Stimulated activated CD4-positive, alpha-beta T cell treated with anti-CD3 and anti-CD28 coated beads, Interleukin-12 subunit alpha, Interleukin-12 subunit beta, amount 100 ng/mL, for 48 hours (primary cell): ENCODE data around the gene RNF17.
"Not testable (repeated sequence)": the region's sequence is repeated elsewhere in the genome, so short reads cannot be mapped to it uniquely, and the experiment has no call there.

ENCODE experiments used
- DNase-seq, 3 donors: peaks; one replicate each; pipeline ENCODE4 v3.0.0-alpha.2; 2020; ENCODE audit warnings: low read depth in 2 of 3, low spot score in 1 of 3

Gene RNF17

DNA sequence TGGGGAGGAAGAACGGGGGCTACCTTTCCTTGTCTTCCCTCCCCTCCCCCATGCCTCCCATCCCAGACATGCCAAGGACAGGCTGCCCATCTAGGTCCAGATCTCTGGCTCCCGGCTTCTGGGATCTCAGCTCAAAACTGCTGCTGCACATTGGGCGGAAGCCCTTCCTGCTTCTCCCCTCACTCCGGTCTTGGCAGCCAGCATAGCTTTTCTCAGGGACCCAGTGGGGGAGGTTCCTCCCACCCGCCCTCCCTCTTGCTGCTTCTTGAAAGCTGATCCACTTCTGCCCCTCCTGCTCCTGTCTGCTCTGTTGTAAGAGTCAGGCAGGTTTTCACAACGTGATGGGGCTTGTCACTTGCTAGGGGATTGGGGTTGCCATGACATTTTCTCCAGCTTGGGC lies 21.7 kb upstream of the RNF17 start:
- no peak for DNase-seq

DNA sequence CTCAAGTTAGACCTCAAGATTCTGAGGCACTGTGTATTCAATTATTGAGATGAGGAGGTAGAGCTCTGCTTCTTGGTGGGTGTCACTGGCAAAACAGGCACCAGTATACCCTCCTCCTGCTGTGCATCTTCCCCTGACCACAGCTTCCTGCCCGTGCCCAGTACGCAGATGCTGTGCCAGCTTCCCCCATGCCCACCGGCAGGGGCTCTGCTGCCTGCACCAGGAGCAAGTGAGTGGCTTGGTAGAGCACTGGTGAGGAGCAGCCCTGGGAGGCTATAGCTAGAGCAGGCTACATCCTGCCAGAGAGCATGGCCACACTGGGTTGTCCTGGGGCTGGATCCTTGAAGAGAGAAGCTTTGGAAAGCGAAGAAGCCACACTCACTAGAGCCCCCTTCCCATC lies 21.0 kb upstream of the RNF17 start:
- no peak for DNase-seq

DNA sequence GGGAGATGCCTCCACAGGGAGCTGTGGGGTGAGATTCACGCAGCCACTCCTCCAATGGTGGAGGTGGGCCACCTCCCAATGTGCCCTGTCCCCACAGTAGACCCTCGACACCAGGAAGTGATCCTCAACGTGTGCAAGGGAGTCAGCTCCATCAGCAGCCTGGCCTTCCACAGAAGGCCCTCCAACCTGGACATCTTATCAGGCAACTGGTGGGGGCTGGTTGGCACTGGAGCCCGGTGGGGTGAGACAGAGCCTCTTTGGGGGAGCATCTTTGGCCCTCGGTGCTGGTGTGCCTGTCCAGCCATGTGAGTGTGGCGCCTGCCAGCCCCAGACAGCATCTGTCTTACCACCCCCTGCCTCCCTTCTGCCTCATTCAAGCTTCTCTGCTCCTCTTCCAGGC lies 19.7 kb upstream of the RNF17 start:
- no peak for DNase-seq

DNA sequence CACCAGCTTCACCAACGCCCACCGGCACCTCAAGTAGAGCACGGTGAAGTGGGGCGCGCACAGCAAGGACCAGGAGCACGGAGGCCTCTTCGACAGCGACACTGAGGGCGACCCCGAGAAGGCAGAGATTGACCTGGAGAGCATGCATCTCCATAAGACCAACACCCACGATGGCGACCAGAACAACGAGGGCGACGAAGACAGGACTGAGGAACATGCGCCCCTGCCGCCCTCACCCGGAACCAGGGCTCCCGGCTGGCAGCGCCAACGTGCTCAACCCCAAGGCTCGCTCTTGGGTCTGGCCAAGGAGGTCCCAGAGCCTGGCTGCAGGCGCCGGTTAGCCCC lies 18.5 kb upstream of the RNF17 start:
- DNase-seq, result no peak

GRCh38 chr13:24745861-24746617 lies 17.9 kb upstream of the RNF17 start:
- DNase-seq, result no peak

DNA sequence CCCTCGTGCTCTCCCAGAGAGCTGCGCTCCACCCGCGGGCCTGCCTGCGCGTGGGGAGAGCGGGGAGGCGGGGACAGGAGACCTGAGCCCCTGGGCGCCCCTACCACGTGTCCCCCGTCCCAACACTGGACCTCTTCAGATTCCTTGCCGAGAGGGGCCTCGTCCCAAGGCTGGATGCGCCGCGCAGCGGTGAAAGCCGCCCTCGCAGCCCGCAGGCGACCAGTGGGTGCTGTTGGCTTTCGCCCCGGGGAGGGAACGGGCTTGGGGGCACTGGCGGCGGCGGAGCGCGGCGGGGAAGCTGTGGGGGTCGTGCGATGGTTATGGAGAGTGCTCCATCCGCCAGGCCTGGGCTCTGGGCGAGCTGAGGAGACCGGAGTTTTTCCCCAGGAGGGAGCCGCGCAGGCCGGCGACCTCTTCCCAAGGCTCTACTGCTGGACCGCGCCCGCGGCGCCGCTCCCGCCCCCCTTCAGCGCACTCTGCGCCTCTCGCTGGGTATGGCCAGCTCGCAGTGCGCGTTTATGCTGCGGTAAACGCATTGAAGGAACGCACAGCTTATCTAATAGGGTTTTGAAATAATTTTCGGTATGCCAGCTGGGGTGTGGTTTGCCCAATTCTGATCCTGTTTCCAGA lies 17.2 kb upstream of the RNF17 start:
- DNase-seq, result no peak

DNA sequence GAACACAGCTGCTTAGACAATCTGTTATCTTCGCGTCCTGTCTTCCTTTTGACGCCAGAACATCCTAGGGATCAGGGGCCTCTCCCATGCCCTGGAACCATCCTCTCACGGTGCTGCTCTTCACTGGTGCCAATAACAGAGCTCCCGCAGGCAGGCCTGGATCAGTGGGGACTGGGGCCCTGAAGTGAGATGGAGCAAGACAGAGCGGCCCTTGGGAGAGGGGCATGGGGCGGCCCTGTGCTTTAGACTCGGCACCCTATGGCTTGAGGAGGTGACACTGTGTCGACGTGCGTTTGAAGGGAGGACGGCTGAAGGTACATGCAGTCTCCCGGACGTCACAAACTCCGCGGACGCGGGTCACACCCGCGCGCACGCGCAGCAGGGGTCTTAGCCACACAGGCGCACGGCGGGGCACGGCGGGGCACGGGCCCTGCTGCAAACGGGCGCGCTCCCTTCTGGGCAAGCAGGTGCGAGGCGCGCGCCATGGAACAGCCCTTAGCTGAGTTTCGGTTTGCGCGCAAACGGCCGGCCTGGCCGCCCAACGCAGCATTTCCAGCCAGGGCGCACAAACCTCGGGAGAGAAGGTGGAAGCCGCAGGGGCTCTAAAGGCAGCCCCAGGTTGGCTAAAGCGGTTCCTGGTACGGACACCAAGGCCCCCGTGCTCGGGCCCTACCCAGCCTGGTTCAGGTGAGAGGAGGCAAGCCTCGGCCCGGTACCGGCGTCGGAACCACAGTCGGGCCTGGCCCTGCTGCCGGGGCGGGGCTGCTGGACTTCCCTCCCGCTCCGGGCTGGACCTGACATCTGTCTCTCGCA lies 16.5 kb upstream of the RNF17 start:
- no peak for DNase-seq

- no peak for DNase-seq
These were observed 15.9 kb upstream of the RNF17 start for GRCh38 chr13:24748061-24748400.

GRCh38 chr13:24759197-24759596 lies 4.8 kb upstream of the RNF17 start:
- no peak for DNase-seq

- DNase-seq, result no peak
These were observed 284 bp downstream of the RNF17 start for GRCh38 chr13:24764276-24764630.

- no peak for DNase-seq
These were observed 13.2 kb downstream of the RNF17 start for GRCh38 chr13:24777171-24777570.

DNA sequence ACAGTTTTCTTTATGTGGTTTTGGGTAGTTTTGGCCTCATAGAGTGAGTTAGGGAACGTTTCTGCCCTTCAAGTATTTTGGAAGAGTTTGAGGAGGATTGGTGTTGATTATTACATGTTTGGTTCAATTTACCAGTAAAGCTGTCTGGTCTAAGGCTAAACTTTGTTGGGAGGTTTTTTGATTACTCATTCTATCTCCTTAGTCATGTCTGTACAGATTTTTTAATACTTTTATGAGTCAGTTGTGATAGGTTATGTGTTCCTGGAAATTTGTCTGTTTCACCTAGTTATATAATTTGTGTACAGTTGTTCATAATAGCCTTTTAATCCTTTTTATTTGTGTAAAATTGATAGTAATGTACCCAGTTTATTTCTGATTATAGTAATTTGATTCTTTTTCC lies 20.4 kb downstream of the RNF17 start:
- no peak for DNase-seq

- DNase-seq, result no peak
These were observed 24.6 kb downstream of the RNF17 start for GRCh38 chr13:24788538-24788937.

GRCh38 chr13:24802074-24802473 lies 38.1 kb downstream of the RNF17 start:
- no peak for DNase-seq

- DNase-seq, result no peak
These were observed 57.2 kb downstream of the RNF17 start for GRCh38 chr13:24821207-24821606.

DNA sequence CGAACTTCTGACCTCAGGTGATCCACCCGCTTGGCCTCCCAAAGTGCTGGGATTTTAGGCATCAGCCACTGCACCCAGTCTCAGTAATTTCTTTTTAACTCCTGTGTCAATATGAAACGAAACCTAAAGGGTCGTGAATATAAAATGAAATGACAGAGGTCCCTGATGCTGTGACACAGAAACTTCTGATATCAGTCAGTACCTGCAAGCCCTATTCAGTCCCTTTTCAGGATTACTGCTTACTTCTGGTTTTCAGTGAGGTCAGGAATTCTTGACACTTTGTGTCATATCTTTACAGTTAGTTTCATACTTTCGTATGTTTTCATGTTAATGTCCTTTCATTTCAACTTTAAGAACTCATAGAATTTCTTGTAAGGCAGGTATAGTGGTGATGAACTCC lies 58.7 kb downstream of the RNF17 start:
- no peak for DNase-seq

DNA sequence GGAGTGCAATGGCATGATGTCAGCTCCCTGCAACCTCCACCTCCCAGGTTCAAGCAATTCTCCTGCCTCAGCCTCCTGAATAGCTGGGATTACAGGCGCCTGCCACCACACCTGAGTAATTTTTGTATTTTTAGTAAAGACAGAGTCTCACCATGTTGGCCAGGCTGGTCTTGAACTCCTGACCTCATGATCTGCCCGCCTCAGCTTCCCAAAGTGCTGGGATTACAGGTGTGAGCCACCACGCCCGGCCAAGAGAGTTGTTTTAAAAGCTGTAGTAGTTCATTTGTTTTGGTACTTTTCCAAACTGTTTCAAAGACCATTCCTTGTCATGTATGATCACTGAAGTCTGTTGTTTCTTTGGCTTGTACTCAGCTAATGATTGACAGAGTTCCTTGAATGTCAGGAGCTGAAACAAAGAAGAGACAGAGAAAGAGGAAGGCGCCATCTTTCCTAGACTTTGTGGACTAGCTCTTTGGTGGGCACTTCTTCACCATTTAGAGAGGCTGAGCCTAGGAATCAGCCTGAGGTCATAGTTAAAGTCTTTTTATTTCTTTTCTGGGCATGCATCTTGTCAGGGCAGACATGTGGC lies 59.2 kb downstream of the RNF17 start:
- DNase-seq, result not testable (repeated sequence)

- no peak for DNase-seq
These were observed 63.8 kb downstream of the RNF17 start for GRCh38 chr13:24827799-24828198.

DNA sequence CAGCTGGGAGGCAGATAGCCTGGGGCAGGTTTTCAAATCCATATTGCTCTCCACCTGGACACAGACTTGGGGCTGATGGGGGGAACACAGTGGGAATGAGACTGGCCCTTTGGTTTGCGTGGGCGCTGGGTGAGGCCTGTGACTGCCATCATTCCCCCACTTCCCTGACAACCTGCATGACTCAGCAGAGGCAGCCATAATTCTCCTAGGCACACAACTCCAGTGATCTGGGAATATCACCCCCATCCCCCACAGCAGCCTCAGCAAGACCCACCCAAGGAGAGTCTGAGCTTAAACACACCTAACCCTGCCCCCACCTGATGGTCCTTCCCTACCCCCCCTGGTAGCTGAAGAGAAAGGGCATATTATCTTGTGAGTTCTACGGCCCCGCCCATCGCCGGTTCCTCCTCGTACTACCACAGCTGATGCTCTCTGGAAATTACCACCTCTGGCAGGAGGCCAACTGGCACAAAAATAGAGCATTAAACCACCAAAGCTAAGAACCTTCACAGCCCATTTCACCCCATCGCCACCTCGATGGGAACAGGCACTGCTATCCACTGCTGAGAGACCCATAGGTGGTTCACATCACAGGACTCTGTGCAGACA lies 71.0 kb downstream of the RNF17 start:
- DNase-seq, result no peak

DNA sequence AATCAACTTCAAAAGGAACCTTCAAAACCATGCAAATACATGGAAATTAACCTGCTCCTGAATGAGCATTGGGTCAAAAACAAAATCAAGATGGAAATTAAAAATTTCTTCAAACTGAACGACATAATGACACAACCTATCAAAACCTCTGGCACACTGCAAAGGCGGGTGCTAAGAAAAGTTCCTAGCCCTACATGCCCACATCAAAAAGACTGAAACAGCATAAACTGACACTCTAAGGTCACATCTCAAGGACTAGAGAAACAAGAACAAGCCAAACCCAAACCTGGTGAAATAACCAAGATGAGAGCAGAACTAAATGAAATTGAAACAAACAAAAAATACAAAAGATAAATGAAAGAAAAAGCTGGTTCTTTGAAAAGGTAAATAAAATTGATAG lies 73.6 kb downstream of the RNF17 start:
- not testable (repeated sequence) for DNase-seq

DNA sequence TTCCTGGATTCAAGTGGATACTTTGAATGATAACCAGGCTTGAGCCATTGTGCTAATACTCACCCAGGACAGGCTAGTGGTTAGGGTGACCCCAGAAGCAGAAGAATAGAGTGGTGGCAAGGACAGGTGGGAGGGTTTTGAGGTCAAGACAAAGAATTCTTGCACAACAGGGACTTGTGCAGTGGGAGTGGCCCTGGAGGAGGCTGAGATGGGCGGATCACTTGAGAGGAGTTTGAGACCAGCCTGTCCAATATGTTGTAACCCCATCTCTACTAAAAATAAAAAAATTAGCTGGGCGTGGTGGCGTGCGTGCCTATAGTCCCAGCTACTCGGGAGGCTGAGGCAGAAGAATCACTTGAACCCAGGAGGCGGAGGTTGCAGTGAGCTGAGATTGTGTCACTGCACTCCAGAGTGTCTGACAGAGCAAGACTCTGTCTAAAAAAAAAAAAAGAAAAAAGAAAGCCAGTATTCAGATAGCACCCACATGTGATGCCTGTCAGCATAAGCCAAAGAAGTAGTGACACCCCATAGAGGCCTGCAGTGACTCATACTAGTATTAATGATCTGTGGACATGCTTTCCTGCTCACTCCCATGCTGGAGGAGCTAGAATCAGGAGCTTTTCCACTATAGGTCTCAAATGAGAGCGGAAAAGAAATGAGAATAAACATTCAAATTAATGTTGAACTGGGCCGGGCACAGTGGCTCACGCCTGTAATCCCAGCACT lies 78.7 kb downstream of the RNF17 start:
- no peak for DNase-seq
